Measurements from ENCODE around the gene CANT1.
"Not testable (repeated sequence)": the region's sequence is repeated elsewhere in the genome, so short reads cannot be mapped to it uniquely, and the experiment has no call there.

DNA sequence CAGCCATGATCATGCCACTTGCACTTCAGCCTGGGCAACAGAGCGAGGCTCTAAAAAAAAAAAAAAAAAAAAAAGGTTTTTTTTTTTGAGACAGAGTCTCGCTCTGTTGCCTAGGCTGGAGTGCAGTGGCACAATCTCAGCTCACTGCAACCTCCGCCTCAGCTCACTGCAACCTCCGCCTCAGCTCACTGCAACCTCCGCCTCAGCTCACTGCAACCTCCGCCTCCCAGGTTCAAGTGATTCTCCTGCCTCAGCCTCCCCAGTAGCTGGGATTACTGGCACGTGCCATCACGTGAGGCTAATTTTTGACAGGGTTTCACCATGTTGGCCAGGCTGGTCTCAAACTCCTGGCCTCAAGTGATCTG is 46.6 kb downstream of the CANT1 start:
- TF ChIP-seq, protein P1, sequence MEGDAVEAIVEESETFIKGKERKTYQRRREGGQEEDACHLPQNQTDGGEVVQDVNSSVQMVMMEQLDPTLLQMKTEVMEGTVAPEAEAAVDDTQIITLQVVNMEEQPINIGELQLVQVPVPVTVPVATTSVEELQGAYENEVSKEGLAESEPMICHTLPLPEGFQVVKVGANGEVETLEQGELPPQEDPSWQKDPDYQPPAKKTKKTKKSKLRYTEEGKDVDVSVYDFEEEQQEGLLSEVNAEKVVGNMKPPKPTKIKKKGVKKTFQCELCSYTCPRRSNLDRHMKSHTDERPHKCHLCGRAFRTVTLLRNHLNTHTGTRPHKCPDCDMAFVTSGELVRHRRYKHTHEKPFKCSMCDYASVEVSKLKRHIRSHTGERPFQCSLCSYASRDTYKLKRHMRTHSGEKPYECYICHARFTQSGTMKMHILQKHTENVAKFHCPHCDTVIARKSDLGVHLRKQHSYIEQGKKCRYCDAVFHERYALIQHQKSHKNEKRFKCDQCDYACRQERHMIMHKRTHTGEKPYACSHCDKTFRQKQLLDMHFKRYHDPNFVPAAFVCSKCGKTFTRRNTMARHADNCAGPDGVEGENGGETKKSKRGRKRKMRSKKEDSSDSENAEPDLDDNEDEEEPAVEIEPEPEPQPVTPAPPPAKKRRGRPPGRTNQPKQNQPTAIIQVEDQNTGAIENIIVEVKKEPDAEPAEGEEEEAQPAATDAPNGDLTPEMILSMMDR (IDR thresholded peaks at IDR 0.05): not testable (repeated sequence)
- not testable (repeated sequence) for TF ChIP-seq POLR2A (IDR thresholded peaks at IDR 0.05)
